HepG2 (cell line): ENCODE data around the gene TMEM164. TPM values are rescaled to one million over a fixed set of nuclear protein-coding genes. Genes with fewer than 3 reads are reported as not detected.

ENCODE experiments used
- ATAC-seq: fragments of 200-7000 bp; cut with Tn5 transposase; 3 replicates; pipeline ENCODE4 v1.9.1; 2020; ENCODE audit warnings: mild to moderate bottlenecking, moderate library complexity
- BruUV-seq: library from RNA; stranded (reverse); fragments of 400-500 nt; replicated peaks from 2 replicates; lab custom pipeline; 2021; lab: Mats Ljungman, UMichigan
- CTCF ChIA-PET: fragments of 300-600 bp; formaldehyde crosslinking; extraction: SDS; loops from one replicate; lab custom pipeline; 2021; ENCODE audit warnings: low total read pairs, inconsistent platforms, low intra/inter-chr PET ratio; lab: Yijun Ruan, JAX
- POLR2A ChIA-PET: fragments of 350-600 bp; sonication (Branson Sonifier 250); formaldehyde crosslinking; loops from one replicate; lab custom pipeline; 2020; ENCODE audit warnings: antibody characterized with exemption, inconsistent platforms; lab: Yijun Ruan, JAX
- DNase-seq: peaks from one replicate; pipeline ENCODE4 v3.0.0-alpha.2; 2015; ENCODE audit warnings: low spot score
- FAIRE-seq: peaks from 3 replicates; lab custom pipeline; 2011; peaks lifted over from hg19 to GRCh38; lab: Jason Lieb, UNC
- H2AFZ ChIP-seq: one replicate; pipeline ENCODE4 v1.6.1; 2011; ENCODE audit warnings: low read length, inconsistent platforms
- H3K27ac ChIP-seq: fragments of 300-600 bp; 3 replicates; pipeline ENCODE4 v1.8.0; 2011; ENCODE audit warnings: mixed run types, mild to moderate bottlenecking, mixed read lengths, low read length, inconsistent platforms; ENCODE audit not compliant: insufficient read depth; ENCODE audit errors: extremely low read length
- H3K27me3 ChIP-seq, 2 experiments: fragments of 200-600 bp in 1 of 2; 2 replicates in 1 of 2; 3 replicates in 1 of 2; pipeline versions ENCODE4 v1.6.0 to v1.8.0; 2011; ENCODE audit warnings: low read length in 2 of 2, mild to moderate bottlenecking in 2 of 2, moderate library complexity in 2 of 2, inconsistent platforms in 1 of 2; ENCODE audit not compliant: insufficient read depth in 2 of 2, control insufficient read depth in 1 of 2
- H3K36me3 ChIP-seq, 2 experiments: fragments of 200-600 bp in 1 of 2; replicated peaks in 1 of 2; 2 replicates in 1 of 2; 3 replicates in 1 of 2; pipeline versions ENCODE4 v1.5.1 to v1.8.0; 2011; ENCODE audit warnings: low read length in 2 of 2, inconsistent platforms in 1 of 2; ENCODE audit not compliant: insufficient read depth in 2 of 2, control insufficient read depth in 1 of 2
- H3K4me1 ChIP-seq: 2 replicates; pipeline ENCODE4 v1.5.1; 2012; ENCODE audit warnings: low read length, inconsistent platforms; ENCODE audit not compliant: insufficient read depth
- H3K4me2 ChIP-seq: 2 replicates; pipeline ENCODE4 v1.6.0; 2011; ENCODE audit warnings: low read depth, low read length, inconsistent platforms
- H3K4me3 ChIP-seq, 3 experiments: fragments of 200-600 bp in 1 of 3; sonication (generic), shearing (Covaris generic) in 1 of 3; replicated peaks in 1 of 3; 2 replicates each; pipeline ENCODE4 v1.5.1; 2011 to 2016; ENCODE audit warnings: low read length in 3 of 3, inconsistent platforms in 2 of 3, low read depth in 2 of 3, mild to moderate bottlenecking in 2 of 3, control low read depth in 1 of 3, mixed read lengths in 1 of 3; ENCODE audit not compliant: insufficient read depth in 1 of 3
- H3K79me2 ChIP-seq: one replicate; pipeline ENCODE4 v1.6.1; 2011; ENCODE audit warnings: low read length, inconsistent platforms; ENCODE audit not compliant: insufficient read depth
- H3K9ac ChIP-seq: 2 replicates; pipeline ENCODE4 v1.6.0; 2011; ENCODE audit warnings: mild to moderate bottlenecking, low read depth, low read length, inconsistent platforms; ENCODE audit not compliant: insufficient read depth
- H3K9me3 ChIP-seq: 2 replicates; pipeline ENCODE4 v1.5.1; 2012; ENCODE audit warnings: mild to moderate bottlenecking, low read length
- H4K20me1 ChIP-seq: 2 replicates; pipeline ENCODE4 v1.6.0; 2011; ENCODE audit warnings: inconsistent platforms, mild to moderate bottlenecking, low read length, moderate library complexity; ENCODE audit not compliant: insufficient read depth
- CHCHD3 ChIP-seq: sonication (generic); formaldehyde crosslinking; IDR thresholded peaks from 2 replicates; pipeline ENCODE4 v1.8.0; 2022; ENCODE audit warnings: mild to moderate bottlenecking, missing genetic modification reagents, moderate library complexity
- CHD4 ChIP-seq: fragments of 200-600 bp; sonication (generic); IDR thresholded peaks from 2 replicates; pipeline ENCODE4 v1.7.0; 2017; ENCODE audit warnings: mild to moderate bottlenecking, low read length, borderline replicate concordance
- HMG20B ChIP-seq: conservative IDR thresholded peaks from 2 replicates; pipeline ENCODE4 v1.6.1; 2016; ENCODE audit warnings: missing genetic modification reagents, missing compliant biosample characterization
- IKZF4 ChIP-seq: sonication (generic); formaldehyde crosslinking; IDR thresholded peaks from 2 replicates; pipeline ENCODE4 v1.5.1; 2020; ENCODE audit warnings: borderline replicate concordance, mild to moderate bottlenecking, low read depth, missing genetic modification reagents; ENCODE audit errors: not compliant biosample characterization
- ZNF704 ChIP-seq: sonication (generic); formaldehyde crosslinking; IDR thresholded peaks from 2 replicates; pipeline ENCODE4 v1.8.1; 2023; ENCODE audit warnings: mild to moderate bottlenecking, inconsistent platforms, moderate library complexity, missing genetic modification reagents, borderline replicate concordance
- WGBS: methylation state at CpG from one replicate; pipeline ENCODE4 v1.1.6; 2017; ENCODE audit warnings: low lambda C conversion rate; 5-methylcytosine and 5-hydroxymethylcytosine counted together
- in situ Hi-C: cut with HindIII; loops from 2 replicates; pipeline ENCODE4 v1.10.0; 2017; ENCODE audit warnings: low pct_unique_long_range_greater_than_20kb; ENCODE audit not compliant: extremely low pct_ligation_motif_present
- intact Hi-C: fragments of 100-400 bp; cut with micrococcal nuclease; formaldehyde crosslinking; loops from one replicate; pipeline ENCODE4 v1.10.0; 2022; ENCODE audit not compliant: unreplicated experiment
- polyA plus RNA-seq, 8 experiments: library from polyadenylated mRNA; depleted of rRNA in 3 of 8; stranded (reverse) in 7 of 8; unstranded in 1 of 8; fragments of >200 nt; fragmentation: Illumina TruSeq in 4 of 8; extraction: Trizol in 4 of 8; gene quantifications; 2 replicates each; pipeline versions ENCODE4 v1.2.1 to v1.2.3, GENCODE V29; 2011 to 2016; ENCODE audit warnings: low read depth in 4 of 8, missing spikeins in 1 of 8, mixed read lengths in 1 of 8; ENCODE audit not compliant: insufficient read depth in 1 of 8
- total RNA-seq, 5 experiments: library from RNA; depleted of rRNA; stranded (reverse); fragments of >200 nt; fragmentation: Illumina TruSeq; extraction: Trizol; gene quantifications; 2 replicates each; pipeline ENCODE4 v1.2.3, GENCODE V29; 2016; ENCODE audit warnings: low read depth in 1 of 5

TMEM164 gene
- total and polyA plus RNA-seq, 2 of the 13 experiments (the other 11 are each of a cell fraction or from before 2014, with no cell fraction given), result 5.8 to 13.2 TPM

GRCh38 chrX:110108381-110108821 lies 105.5 kb downstream of the TMEM164 start:
- no peak overlapping the region for H3K27ac ChIP-seq
- intact Hi-C loops, result no loop called here
- H3K4me1 ChIP-seq, result no peaks in the 10 kb centered on the region
- no peak overlapping the region for H3K9ac ChIP-seq
- no peak overlapping the region for H3K4me3 ChIP-seq
- ATAC-seq (no peak), DNase-seq (no peak), FAIRE-seq (no peak)
- H3K27me3 ChIP-seq, result no peaks in the 10 kb centered on the region
- no peaks in the 10 kb centered on the region for H3K36me3 ChIP-seq
- H2AFZ ChIP-seq, result no peak overlapping the region
- no peaks in the 10 kb centered on the region for H3K79me2 ChIP-seq
- no peaks in the 10 kb centered on the region for H3K9me3 ChIP-seq
- in situ Hi-C loops, result no loop called here
- BruUV-seq, result no TSS peak
- no peak overlapping the region for H3K4me2 ChIP-seq
- WGBS, result 97% methylated on average over 3 of the region's 3 CpGs
- TF ChIP-seq IKZF4 (CRISPR knock-in tag), result no peak
- TF ChIP-seq CHCHD3 (CRISPR knock-in tag), result no peak
- no peak for TF ChIP-seq CHD4
- ChIA-PET POLR2A (no interaction called here), CTCF (no interaction called here)
- H4K20me1 ChIP-seq, result no peaks in the 10 kb centered on the region

- no peak overlapping the region for H3K27ac ChIP-seq
- ATAC-seq (no peak), DNase-seq (no peak), FAIRE-seq (no peak)
- ChIA-PET CTCF (no interaction called here), POLR2A (no interaction called here)
- H3K4me1 ChIP-seq, result peaks cover 29% of the 10 kb centered on the region
- intact Hi-C loops (no loop called here), in situ Hi-C loops (no loop called here)
- no peak overlapping the region for H2AFZ ChIP-seq
- H4K20me1 ChIP-seq, result no peaks in the 10 kb centered on the region
- WGBS, result 100% methylated on average over 2 of the region's 4 CpGs
- no peaks in the 10 kb centered on the region for H3K9me3 ChIP-seq
- no peak overlapping the region for H3K4me3 ChIP-seq
- no peaks in the 10 kb centered on the region for H3K36me3 ChIP-seq
- no peak overlapping the region for H3K4me2 ChIP-seq
- H3K79me2 ChIP-seq, result no peaks in the 10 kb centered on the region
- no peaks in the 10 kb centered on the region for H3K27me3 ChIP-seq
- no peak for TF ChIP-seq HMG20B (CRISPR knock-in tag)
- no peak for TF ChIP-seq ZNF704
- no TSS peak for BruUV-seq
- H3K9ac ChIP-seq, result no peak overlapping the region
Observed at GRCh38 chrX:110114260-110114776, 111.4 kb downstream of the TMEM164 start.
